Parathyroid adenoma (tissue), 2 donors: ENCODE measurements around the gene EFNA5.

ENCODE experiments used
- H2AFZ ChIP-seq: fragments of 300-600 bp; sonication (generic); one replicate; pipeline ENCODE4 v1.7.0; 2017; ENCODE audit warnings: antibody characterized with exemption, mild to moderate bottlenecking
- H3K27ac ChIP-seq: fragments of 300-600 bp; sonication (generic); one replicate; pipeline ENCODE4 v1.7.0; 2017
- H3K27me3 ChIP-seq: fragments of 300-600 bp; sonication (generic); one replicate; pipeline ENCODE4 v1.7.0; 2017; ENCODE audit warnings: low read length; ENCODE audit not compliant: control insufficient read depth, insufficient read depth
- H3K36me3 ChIP-seq: fragments of 300-600 bp; sonication (generic); one replicate; pipeline ENCODE4 v1.7.0; 2017; ENCODE audit warnings: low read length; ENCODE audit not compliant: control insufficient read depth, insufficient read depth
- H3K4me1 ChIP-seq: fragments of 300-600 bp; sonication (generic); one replicate; pipeline ENCODE4 v1.7.0; 2017; ENCODE audit warnings: control low read depth
- H3K4me2 ChIP-seq: fragments of 300-600 bp; sonication (generic); one replicate; pipeline ENCODE4 v1.7.0; 2017; ENCODE audit warnings: low read length
- H3K4me3 ChIP-seq: fragments of 300-600 bp; sonication (generic); one replicate; pipeline ENCODE4 v1.7.0; 2017; ENCODE audit warnings: low read depth, low read length
- H3K79me2 ChIP-seq: fragments of 300-600 bp; sonication (generic); one replicate; pipeline ENCODE4 v1.7.0; 2017; ENCODE audit warnings: control low read depth
- H3K9ac ChIP-seq: fragments of 300-600 bp; sonication (generic); one replicate; pipeline ENCODE4 v1.7.0; 2017; ENCODE audit warnings: mild to moderate bottlenecking
- H3K9me3 ChIP-seq: fragments of 300-600 bp; sonication (generic); one replicate; pipeline ENCODE4 v1.7.0; 2017; ENCODE audit warnings: low read length; ENCODE audit not compliant: control insufficient read depth
- CTCF ChIP-seq: fragments of 300-600 bp; sonication (generic); IDR thresholded peaks from one replicate; pipeline ENCODE4 v1.7.0; 2017; ENCODE audit warnings: antibody characterized with exemption, mild to moderate bottlenecking
- donor health status: primary hyperparathyroidism.

The EFNA5 gene

DNA sequence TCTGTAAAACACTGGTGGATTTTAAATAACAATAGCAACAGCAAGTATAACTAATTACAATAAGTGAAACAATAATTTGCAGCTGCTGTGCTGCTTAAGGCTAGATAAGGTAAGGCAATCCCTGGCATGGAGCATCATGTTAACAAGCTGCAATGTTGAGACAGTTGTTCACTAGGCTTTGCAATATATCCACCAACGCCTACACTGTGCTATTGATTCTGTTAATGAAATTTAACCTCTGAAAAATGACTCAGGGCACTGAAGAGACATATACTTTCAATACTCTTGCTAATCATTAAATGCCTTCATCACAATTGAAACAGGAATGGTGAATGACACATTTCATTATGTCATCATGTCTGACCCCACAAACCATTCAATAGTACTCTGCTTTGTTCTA, 255.0 kb downstream of the EFNA5 start:
- no peaks in the 10 kb centered on the region for H3K9me3 ChIP-seq
- no peak overlapping the region for H3K4me3 ChIP-seq
- no peak for TF ChIP-seq CTCF
- no peak overlapping the region for H3K9ac ChIP-seq
- H3K36me3 ChIP-seq: no peaks in the 10 kb centered on the region
- H3K27ac ChIP-seq: no peak overlapping the region
- no peaks in the 10 kb centered on the region for H3K79me2 ChIP-seq
- H3K27me3 ChIP-seq: no peaks in the 10 kb centered on the region
- no peaks in the 10 kb centered on the region for H3K4me1 ChIP-seq
- H3K4me2 ChIP-seq: no peak overlapping the region
- H2AFZ ChIP-seq: no peak overlapping the region

GRCh38 chr5:107414802-107415201, 255.9 kb downstream of the EFNA5 start:
- H3K9ac ChIP-seq: no peak overlapping the region
- H3K4me2 ChIP-seq: no peak overlapping the region
- H3K36me3 ChIP-seq: no peaks in the 10 kb centered on the region
- no peak overlapping the region for H3K4me3 ChIP-seq
- H3K4me1 ChIP-seq: no peaks in the 10 kb centered on the region
- no peaks in the 10 kb centered on the region for H3K9me3 ChIP-seq
- H2AFZ ChIP-seq: no peak overlapping the region
- H3K27ac ChIP-seq: no peak overlapping the region
- TF ChIP-seq CTCF: no peak
- no peaks in the 10 kb centered on the region for H3K27me3 ChIP-seq
- H3K79me2 ChIP-seq: no peaks in the 10 kb centered on the region

GRCh38 chr5:107413754-107414153, 257.0 kb downstream of the EFNA5 start:
- H3K9me3 ChIP-seq: no peaks in the 10 kb centered on the region

DNA sequence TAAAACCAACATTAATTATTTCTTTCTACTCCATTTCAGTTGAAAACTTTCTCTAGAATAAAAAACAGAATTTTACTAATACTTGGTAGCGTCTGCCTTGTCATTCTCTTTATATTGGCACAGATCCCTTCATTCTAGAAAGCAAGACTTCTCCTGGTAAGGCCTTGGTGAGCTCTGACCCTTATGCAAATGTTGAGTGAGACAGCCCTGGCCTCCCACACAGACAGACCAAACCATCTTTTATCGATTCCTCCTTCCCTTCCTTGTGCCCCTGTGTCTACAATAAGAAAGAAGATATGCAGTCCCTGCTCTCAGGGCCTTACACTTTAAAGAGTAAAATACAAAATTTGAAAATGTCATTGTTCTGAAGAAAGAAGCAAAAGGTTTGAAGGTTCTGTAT, 262.2 kb downstream of the EFNA5 start:
- H3K9me3 ChIP-seq: no peaks in the 10 kb centered on the region
- H3K9ac ChIP-seq: no peak overlapping the region
- H3K36me3 ChIP-seq: no peaks in the 10 kb centered on the region
- TF ChIP-seq CTCF: no peak
- H3K4me3 ChIP-seq: no peak overlapping the region
- H2AFZ ChIP-seq: no peak overlapping the region
- no peaks in the 10 kb centered on the region for H3K27me3 ChIP-seq
- no peak overlapping the region for H3K27ac ChIP-seq
- H3K4me1 ChIP-seq: no peaks in the 10 kb centered on the region
- no peak overlapping the region for H3K4me2 ChIP-seq
- no peaks in the 10 kb centered on the region for H3K79me2 ChIP-seq

More at GRCh38 chr5:107413754-107414153, 257.0 kb downstream of the EFNA5 start:
- Histone ChIP-seq H3K9ac (no peak overlapping the region), H2AFZ (no peak overlapping the region), H3K27ac (no peak overlapping the region), H3K79me2 (no peaks in the 10 kb centered on the region), H3K4me1 (no peaks in the 10 kb centered on the region), H3K36me3 (no peaks in the 10 kb centered on the region), H3K27me3 (no peaks in the 10 kb centered on the region), H3K4me3 (no peak overlapping the region), H3K4me2 (no peak overlapping the region)
- no peak for TF ChIP-seq CTCF

DNA sequence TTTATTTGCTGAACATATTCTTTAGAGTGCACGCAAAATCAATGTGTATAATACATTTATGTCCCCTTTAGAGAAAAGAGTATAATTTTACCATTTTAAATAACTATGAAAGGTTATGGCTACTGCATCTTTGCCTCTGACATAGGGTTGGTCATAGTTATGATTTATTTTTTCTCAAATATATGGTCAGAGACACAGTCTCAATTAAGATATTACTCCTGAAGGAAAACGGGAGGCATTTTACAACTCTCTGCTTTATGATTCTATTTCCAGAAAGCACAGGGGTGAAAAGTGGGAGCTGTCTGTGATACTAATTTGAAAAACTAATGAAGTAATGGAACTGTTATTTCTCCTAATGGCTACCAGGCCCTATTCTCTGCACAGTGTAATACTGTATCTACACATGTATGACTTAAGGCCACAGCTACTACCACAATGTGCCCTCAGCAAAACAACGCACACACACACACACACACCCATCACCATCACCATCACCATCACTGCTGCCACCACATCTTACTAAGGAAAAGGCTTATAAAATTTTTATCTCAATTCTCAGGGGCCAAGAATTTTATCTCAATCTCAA, 262.9 kb downstream of the EFNA5 start:
- Histone ChIP-seq H3K4me2 (no peak overlapping the region), H3K79me2 (no peaks in the 10 kb centered on the region), H3K27ac (no peak overlapping the region), H3K4me3 (no peak overlapping the region), H3K4me1 (no peaks in the 10 kb centered on the region), H3K36me3 (no peaks in the 10 kb centered on the region), H3K9ac (no peak overlapping the region), H3K9me3 (no peaks in the 10 kb centered on the region), H3K27me3 (no peaks in the 10 kb centered on the region), H2AFZ (no peak overlapping the region)
- TF ChIP-seq CTCF: no peak
